Brain pericyte (primary cell): ENCODE data around the gene DPH6.
"Not testable (repeated sequence)": the region's sequence is repeated elsewhere in the genome, so short reads cannot be mapped to it uniquely, and the experiment has no call there.

Experiments
- DNase-seq: peaks from one replicate; pipeline ENCODE4 v3.0.0-alpha.2; 2012; ENCODE audit warnings: low read depth, low spot score

DPH6 gene

GRCh38 chr15:35330048-35330695 lies 215.8 kb downstream of the DPH6 start:
- no peak for DNase-seq

GRCh38 chr15:35329521-35329961 lies 216.4 kb downstream of the DPH6 start:
- no peak for DNase-seq

GRCh38 chr15:35328836-35329235 lies 217.1 kb downstream of the DPH6 start:
- DNase-seq, result not testable (repeated sequence)

- no peak for DNase-seq
These were observed 218.2 kb downstream of the DPH6 start for GRCh38 chr15:35327789-35328188.

GRCh38 chr15:35325374-35325941 lies 220.5 kb downstream of the DPH6 start:
- DNase-seq, result no peak

- DNase-seq, result no peak
These were observed 222.8 kb downstream of the DPH6 start for GRCh38 chr15:35323141-35323540.

GRCh38 chr15:35321926-35322325 lies 224.0 kb downstream of the DPH6 start:
- DNase-seq, result no peak

GRCh38 chr15:35320911-35321310 lies 225.1 kb downstream of the DPH6 start:
- no peak for DNase-seq
